Activated effector memory CD4-positive, alpha-beta T cell treated with Interleukin-2 at 50 U/mL for 16 hours (primary cell): ENCODE measurements around the gene ARID3B.
A peak's percentile ranks its signal among the peaks of the same experiment; 100 is the strongest.
"Not testable (repeated sequence)": the region's sequence is repeated elsewhere in the genome, so short reads cannot be mapped to it uniquely, and the experiment has no call there.

ENCODE experiments used
- DNase-seq: peaks from one replicate; pipeline ENCODE4 v3.0.0-alpha.2; 2020

ARID3B gene

GRCh38 chr15:74625693-74626092 is 84.7 kb downstream of the ARID3B start:
- DNase-seq = no peak

- DNase-seq = no peak
Observed at GRCh38 chr15:74626336-74626735, 85.3 kb downstream of the ARID3B start.

- no peak for DNase-seq
Observed at GRCh38 chr15:74626752-74627692, 86.0 kb downstream of the ARID3B start.

GRCh38 chr15:74627766-74628165 is 86.7 kb downstream of the ARID3B start:
- DNase-seq = no peak

GRCh38 chr15:74628199-74628598 is 87.2 kb downstream of the ARID3B start:
- no peak for DNase-seq

- DNase-seq = no peak
Observed at GRCh38 chr15:74628949-74629348, 87.9 kb downstream of the ARID3B start.

- not testable (repeated sequence) for DNase-seq
Observed at GRCh38 chr15:74629696-74630095, 88.7 kb downstream of the ARID3B start.

GRCh38 chr15:74630284-74631086 is 89.5 kb downstream of the ARID3B start:
- no peak for DNase-seq

GRCh38 chr15:74631087-74631385 is 90.0 kb downstream of the ARID3B start:
- DNase-seq = no peak

GRCh38 chr15:74631408-74631807 is 90.4 kb downstream of the ARID3B start:
- DNase-seq = no peak

- peak; percentile 31 for DNase-seq
Observed at GRCh38 chr15:74631935-74632560, 91.0 kb downstream of the ARID3B start.

- no peak for DNase-seq
Observed at GRCh38 chr15:74632601-74633000, 91.6 kb downstream of the ARID3B start.

- DNase-seq = no peak
Observed at GRCh38 chr15:74633781-74634180, 92.8 kb downstream of the ARID3B start.

GRCh38 chr15:74635228-74635627 is 94.2 kb downstream of the ARID3B start:
- DNase-seq = peak; percentile 56

- DNase-seq = no peak
Observed at GRCh38 chr15:74636984-74637383, 96.0 kb downstream of the ARID3B start.

- no peak for DNase-seq
Observed at GRCh38 chr15:74641151-74641550, 100.1 kb downstream of the ARID3B start.

- no peak for DNase-seq
Observed at GRCh38 chr15:74642348-74642733, 101.3 kb downstream of the ARID3B start.

- DNase-seq = no peak
Observed at GRCh38 chr15:74642734-74643664, 102.0 kb downstream of the ARID3B start.

GRCh38 chr15:74643665-74644204 is 102.7 kb downstream of the ARID3B start:
- no peak for DNase-seq

GRCh38 chr15:74646480-74646879 is 105.5 kb downstream of the ARID3B start:
- DNase-seq = no peak
